IPS DF 4.7 (cell line): ENCODE data around the gene ZNF18.
A peak's percentile ranks its signal among the peaks of the same experiment; 100 is the strongest.

ENCODE experiments used
- DNase-seq: peaks from one replicate; pipeline ENCODE4 v3.0.0-alpha.2; 2013; ENCODE audit warnings: low spot score; ENCODE audit errors: extremely low read depth

The ZNF18 gene

GRCh38 chr17:11997147-11997971 lies at the start of gene ZNF18:
ZNF18 (minus strand) TSS chr17:11997475; CDS start chr17:11992829, 4,646 bp downstream.
- no peak for DNase-seq

- DNase-seq = peak; percentile 14
Measured at GRCh38 chr17:12046786-12047185, 49.5 kb upstream of the ZNF18 start.

GRCh38 chr17:12043702-12044101 lies 46.4 kb upstream of the ZNF18 start:
- DNase-seq = no peak

GRCh38 chr17:12041312-12041711 lies 44.0 kb upstream of the ZNF18 start:
- DNase-seq = no peak

GRCh38 chr17:12040478-12040877 lies 43.2 kb upstream of the ZNF18 start:
- DNase-seq = no peak

- no peak for DNase-seq
Measured at GRCh38 chr17:12037970-12038369, 40.7 kb upstream of the ZNF18 start.

- DNase-seq = no peak
Measured at GRCh38 chr17:12035673-12036072, 38.4 kb upstream of the ZNF18 start.

GRCh38 chr17:12034538-12034937 lies 37.3 kb upstream of the ZNF18 start:
- no peak for DNase-seq

- DNase-seq = no peak
Measured at GRCh38 chr17:12028611-12029010, 31.3 kb upstream of the ZNF18 start.

GRCh38 chr17:12027658-12028057 lies 30.4 kb upstream of the ZNF18 start:
- no peak for DNase-seq

- no peak for DNase-seq
Measured at GRCh38 chr17:12024327-12024726, 27.1 kb upstream of the ZNF18 start.

GRCh38 chr17:12022310-12022709 lies 25.0 kb upstream of the ZNF18 start:
- no peak for DNase-seq

GRCh38 chr17:12021623-12022140 lies 24.4 kb upstream of the ZNF18 start:
- no peak for DNase-seq

GRCh38 chr17:12020642-12021622 lies 23.7 kb upstream of the ZNF18 start, which contains the start of gene MAP2K4:
MAP2K4 (plus strand) TSS chr17:12020877; CDS start chr17:12020887, 10 bp downstream.
- peak; percentile 22 for DNase-seq

- DNase-seq = no peak
Measured at GRCh38 chr17:12007466-12007865, 10.2 kb upstream of the ZNF18 start.

- DNase-seq = no peak
Measured at GRCh38 chr17:11999696-12000095, 2.4 kb upstream of the ZNF18 start.

- no peak for DNase-seq
Measured at GRCh38 chr17:11997972-11998233, 628 bp upstream of the ZNF18 start.

- DNase-seq = no peak
Measured at GRCh38 chr17:11996722-11997146, 541 bp downstream of the ZNF18 start.

- DNase-seq = no peak
Measured at GRCh38 chr17:11991461-11991860, 5.8 kb downstream of the ZNF18 start.

- no peak for DNase-seq
Measured at GRCh38 chr17:11990363-11990983, 6.8 kb downstream of the ZNF18 start.

- DNase-seq = no peak
Measured at GRCh38 chr17:11986942-11987329, 10.3 kb downstream of the ZNF18 start.
